GM12873 (cell line): ENCODE results near the gene COLQ.

ENCODE experiments used
- TF ChIP-seq, protein P1 (sequence below): IDR thresholded peaks from 2 replicates; pipeline ENCODE4 v1.5.1; 2012; ENCODE audit warnings: low read depth, mild to moderate bottlenecking, moderate library complexity, low read length, control low read depth; ENCODE audit not compliant: insufficient read depth; ENCODE audit errors: missing control alignments

COLQ gene

GRCh38 chr3:15443826-15444524, 77.5 kb downstream of the COLQ start:
- TF ChIP-seq, protein P1, sequence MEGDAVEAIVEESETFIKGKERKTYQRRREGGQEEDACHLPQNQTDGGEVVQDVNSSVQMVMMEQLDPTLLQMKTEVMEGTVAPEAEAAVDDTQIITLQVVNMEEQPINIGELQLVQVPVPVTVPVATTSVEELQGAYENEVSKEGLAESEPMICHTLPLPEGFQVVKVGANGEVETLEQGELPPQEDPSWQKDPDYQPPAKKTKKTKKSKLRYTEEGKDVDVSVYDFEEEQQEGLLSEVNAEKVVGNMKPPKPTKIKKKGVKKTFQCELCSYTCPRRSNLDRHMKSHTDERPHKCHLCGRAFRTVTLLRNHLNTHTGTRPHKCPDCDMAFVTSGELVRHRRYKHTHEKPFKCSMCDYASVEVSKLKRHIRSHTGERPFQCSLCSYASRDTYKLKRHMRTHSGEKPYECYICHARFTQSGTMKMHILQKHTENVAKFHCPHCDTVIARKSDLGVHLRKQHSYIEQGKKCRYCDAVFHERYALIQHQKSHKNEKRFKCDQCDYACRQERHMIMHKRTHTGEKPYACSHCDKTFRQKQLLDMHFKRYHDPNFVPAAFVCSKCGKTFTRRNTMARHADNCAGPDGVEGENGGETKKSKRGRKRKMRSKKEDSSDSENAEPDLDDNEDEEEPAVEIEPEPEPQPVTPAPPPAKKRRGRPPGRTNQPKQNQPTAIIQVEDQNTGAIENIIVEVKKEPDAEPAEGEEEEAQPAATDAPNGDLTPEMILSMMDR: no peak

DNA sequence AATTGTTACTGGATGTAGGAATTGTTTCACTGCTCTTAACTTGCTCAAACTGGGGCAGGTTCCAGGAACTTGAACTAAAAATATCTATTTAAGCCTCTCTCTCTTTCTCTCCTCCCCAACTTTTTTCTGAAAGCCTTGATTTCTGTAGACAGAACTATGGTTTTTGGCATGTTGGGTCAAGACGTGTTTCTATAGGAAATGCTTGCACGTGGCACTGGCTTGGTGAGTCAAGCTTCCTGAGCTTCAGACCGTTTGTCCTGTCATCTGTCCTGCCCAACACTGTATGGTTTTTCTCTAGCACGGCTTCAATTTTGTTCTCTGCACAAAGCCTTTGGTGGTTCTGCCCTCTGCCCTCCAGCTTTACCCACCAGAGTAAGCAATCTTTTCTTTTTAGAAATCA, 80.6 kb downstream of the COLQ start:
- TF ChIP-seq, protein P1: no peak

- TF ChIP-seq, protein P1: no peak
These were observed 82.0 kb downstream of the COLQ start for GRCh38 chr3:15439476-15439875.

DNA sequence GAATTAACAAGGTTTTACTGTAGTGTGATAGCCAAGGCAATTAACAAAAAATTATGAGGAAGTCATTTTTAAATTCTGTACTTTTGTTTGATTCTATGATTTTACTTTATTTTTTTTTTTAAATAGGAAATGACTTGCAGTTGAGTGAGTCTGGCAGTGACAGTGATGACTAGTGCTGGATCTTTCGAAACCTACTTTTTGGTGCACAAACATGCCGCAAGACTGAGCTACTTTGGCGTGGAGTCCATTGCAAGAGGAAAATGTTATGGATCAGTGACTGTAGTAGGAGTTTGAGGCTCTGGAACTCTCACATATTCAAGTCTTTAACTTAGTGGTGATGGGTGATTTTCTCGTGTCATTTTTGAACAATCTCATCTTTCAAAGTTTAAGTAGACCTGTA, 82.5 kb downstream of the COLQ start:
- TF ChIP-seq, protein P1: no peak

- TF ChIP-seq, protein P1: no peak
These were observed 85.3 kb downstream of the COLQ start for GRCh38 chr3:15436246-15436645.

DNA sequence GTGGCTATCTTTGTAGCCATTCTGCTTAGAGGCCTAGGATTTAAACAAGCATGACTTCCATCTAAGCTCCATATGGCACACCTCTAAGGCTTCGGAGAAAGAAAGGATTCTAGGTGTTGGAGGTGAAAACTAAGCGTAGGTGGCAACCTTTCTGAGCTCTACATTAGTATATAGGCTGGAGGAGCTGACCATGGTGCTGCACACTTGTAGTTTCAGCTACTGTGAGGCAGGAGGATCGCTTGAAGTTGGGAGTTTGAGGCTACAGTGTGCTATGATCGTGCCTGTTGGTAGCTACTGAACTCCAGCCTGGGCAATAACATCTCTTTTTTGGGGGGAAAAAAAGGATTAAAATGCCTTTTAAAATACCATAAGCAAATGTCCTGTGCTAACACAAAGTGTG, 86.8 kb downstream of the COLQ start:
- TF ChIP-seq, protein P1: no peak

- TF ChIP-seq, protein P1: no peak
These were observed 88.0 kb downstream of the COLQ start for GRCh38 chr3:15433531-15433930.
